ENCODE measurements around the gene CTCF. TPM values are rescaled to one million over a fixed set of nuclear protein-coding genes. Genes with fewer than 3 reads are reported as not detected.

CTCF gene
- total and polyA plus RNA-seq, 10 of the 15 experiments (the other 5 are each of a cell fraction or from before 2014, with no cell fraction given) = 9.1 to 55.0 (median 41.8) TPM

- BruUV-seq (replicated peaks) = no TSS peak
- Histone ChIP-seq H4K20me1 (ENCODE audit: control insufficient read depth, insufficient read depth) (peaks cover 4% of the 10 kb centered on the region), H3K79me2 (ENCODE audit: control insufficient read depth, insufficient read depth, low read length) (no peaks in the 10 kb centered on the region), H3K4me3 (no peak overlapping the region), H3K9me3 (replicated peaks; ENCODE audit: control insufficient read depth, insufficient read depth, low read length) (no peaks in the 10 kb centered on the region), H3K27me3 (replicated peaks in 1 of 2; ENCODE audit: control insufficient read depth in 2 of 2, insufficient read depth in 2 of 2, low read length in 1 of 2) (peaks cover 0 to 2% of the 10 kb centered on the region in 2 experiments; a peak in 1 of 4 replicates), H3K27ac (ENCODE audit: control insufficient read depth, insufficient read depth) (no peak overlapping the region), H3K4me1 (ENCODE audit: control insufficient read depth, insufficient read depth, low read length) (peaks cover 4% of the 10 kb centered on the region), H3K9ac (ENCODE audit: control insufficient read depth, insufficient read depth, low read length) (no peak overlapping the region), H2AFZ (ENCODE audit: control insufficient read depth, low read depth, low read length) (no peak overlapping the region), H3K36me3 (ENCODE audit: control insufficient read depth in 2 of 2, insufficient read depth in 2 of 2, low read length in 1 of 2) (peaks cover 3 to 11% of the 10 kb centered on the region in 2 experiments; a peak in 3 of 4 replicates), H3K4me2 (ENCODE audit: control insufficient read depth, insufficient read depth) (no peak overlapping the region)
- no peak for TF ChIP-seq ETV6 (conservative IDR thresholded peaks at IDR 0.05 in 1 of 2, IDR thresholded peaks at IDR 0.05 in 1 of 2; ENCODE audit: borderline replicate concordance in 1 of 2, low read depth in 1 of 2)
- TF ChIP-seq, protein P1, sequence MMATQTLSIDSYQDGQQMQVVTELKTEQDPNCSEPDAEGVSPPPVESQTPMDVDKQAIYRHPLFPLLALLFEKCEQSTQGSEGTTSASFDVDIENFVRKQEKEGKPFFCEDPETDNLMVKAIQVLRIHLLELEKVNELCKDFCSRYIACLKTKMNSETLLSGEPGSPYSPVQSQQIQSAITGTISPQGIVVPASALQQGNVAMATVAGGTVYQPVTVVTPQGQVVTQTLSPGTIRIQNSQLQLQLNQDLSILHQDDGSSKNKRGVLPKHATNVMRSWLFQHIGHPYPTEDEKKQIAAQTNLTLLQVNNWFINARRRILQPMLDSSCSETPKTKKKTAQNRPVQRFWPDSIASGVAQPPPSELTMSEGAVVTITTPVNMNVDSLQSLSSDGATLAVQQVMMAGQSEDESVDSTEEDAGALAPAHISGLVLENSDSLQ (IDR thresholded peaks at IDR 0.05) = no peak
- TF ChIP-seq ZSCAN29 (IDR thresholded peaks at IDR 0.05) = no peak
- peak; percentile 36; the same call in 1 of the 2 replicates for TF ChIP-seq POLR2A (IDR thresholded peaks at IDR 0.05; ENCODE audit: low read depth, low read length)
- no peak for TF ChIP-seq MLLT1 (IDR thresholded peaks at IDR 0.05)
- FAIRE-seq (no peak), DNase-seq (ENCODE audit: low read depth, low spot score) (no peak), ATAC-seq (no peak)
- SMC1A ChIA-PET (ENCODE audit: uncharacterized antibody, unreplicated experiment) = no interaction called here
- in situ Hi-C loops (cut with MboI) = no loop called here
- intact Hi-C loops (cut with micrococcal nuclease; ENCODE audit: unreplicated experiment) = no loop called here
- POLR2A ChIA-PET = interaction anchor here (0.6 kb wide), 1 partner anchor 37 kb away, joined by 4 read pairs; no protein-coding TSS in a partner anchor
- CTCF ChIA-PET = interaction anchor here (1.0 to 11.3 kb wide), 2 partner anchors 18 to 104 kb away, joined by 5 to 131 read pairs; no protein-coding TSS in a partner anchor
- RAD21 ChIA-PET (ENCODE audit: unreplicated experiment) = interaction anchor here (0.8 kb wide), 1 partner anchor 22 kb away, joined by 3 read pairs; no protein-coding TSS in a partner anchor
- 83% methylated on average over 23 of the region's 27 CpGs for WGBS (ENCODE audit: insufficient coverage, insufficient replicate concordance, low lambda C conversion rate, missing lambda C conversion rate)
Observed at GRCh38 chr16:67539691-67540635, 22.4 kb upstream of the CTCF start.
